CD8-positive, alpha-beta memory T cell (primary cell): ENCODE data around the gene ABCC4. TPM values are rescaled to one million over a fixed set of nuclear protein-coding genes. Genes with fewer than 3 reads are reported as not detected.
"Not testable (repeated sequence)": the region's sequence is repeated elsewhere in the genome, so short reads cannot be mapped to it uniquely, and the experiment has no call there.

Experiments used
- CTCF ChIA-PET: fragments of 350-600 bp; sonication (Branson Sonifier 250); formaldehyde crosslinking; loops from one replicate; lab custom pipeline; 2021; ENCODE audit warnings: antibody characterized with exemption; lab: Charles Lee
- POLR2A ChIA-PET: fragments of 350-600 bp; sonication (Branson Sonifier 250); formaldehyde crosslinking; loops from one replicate; lab custom pipeline; 2021; ENCODE audit warnings: antibody characterized with exemption; lab: Charles Lee
- DNase-seq, 5 donors: peaks; one replicate each; pipeline versions ENCODE4 v3.0.0 to v3.0.0-alpha.2; 2020 to 2022; ENCODE audit warnings: mixed read lengths in 1 of 5
- H3K27ac ChIP-seq: one replicate; pipeline ENCODE4 v1.7.0; 2013; ENCODE audit warnings: low read depth, mild to moderate bottlenecking, low read length, moderate library complexity
- H3K27me3 ChIP-seq: 2 replicates; pipeline ENCODE4 v1.7.0; 2013; ENCODE audit warnings: low read length, mild to moderate bottlenecking; ENCODE audit not compliant: insufficient read depth, poor library complexity, severe bottlenecking
- H3K36me3 ChIP-seq: 2 replicates; pipeline ENCODE4 v1.7.0; 2013; ENCODE audit warnings: mild to moderate bottlenecking, low read length, moderate library complexity; ENCODE audit not compliant: insufficient read depth
- H3K4me1 ChIP-seq: 2 replicates; pipeline ENCODE4 v1.7.0; 2013; ENCODE audit warnings: mild to moderate bottlenecking, low read length, moderate library complexity; ENCODE audit not compliant: insufficient read depth
- H3K4me3 ChIP-seq: 2 replicates; pipeline ENCODE4 v1.7.0; 2013; ENCODE audit warnings: mild to moderate bottlenecking, low read length
- H3K9me3 ChIP-seq: 2 replicates; pipeline ENCODE4 v1.7.0; 2013; ENCODE audit warnings: mild to moderate bottlenecking, low read length
- H3K27ac Mint-ChIP-seq, 8 donors: one replicate each; pipeline ENCODE4 v1.8.0; 2020 to 2021; ENCODE audit warnings: mixed read lengths in 8 of 8, mild to moderate bottlenecking in 6 of 8, inconsistent platforms in 3 of 8, moderate library complexity in 3 of 8
- H3K27me3 Mint-ChIP-seq, 2 donors: one replicate each; pipeline ENCODE4 v1.8.0; 2020 to 2021; ENCODE audit warnings: mixed read lengths in 2 of 2, mild to moderate bottlenecking in 1 of 2, moderate library complexity in 1 of 2
- H3K36me3 Mint-ChIP-seq, 3 donors: one replicate each; pipeline ENCODE4 v1.8.0; 2020 to 2021; ENCODE audit warnings: mixed read lengths in 3 of 3, inconsistent platforms in 1 of 3, mild to moderate bottlenecking in 1 of 3
- H3K4me1 Mint-ChIP-seq, 3 donors: one replicate each; pipeline ENCODE4 v1.8.0; 2020 to 2021; ENCODE audit warnings: mixed read lengths in 3 of 3, inconsistent platforms in 1 of 3, mild to moderate bottlenecking in 1 of 3
- H3K4me3 Mint-ChIP-seq, 7 donors: one replicate each; pipeline ENCODE4 v1.8.0; 2020 to 2021; ENCODE audit warnings: mixed read lengths in 7 of 7, mild to moderate bottlenecking in 6 of 7, moderate library complexity in 4 of 7, inconsistent platforms in 2 of 7
- H3K9me3 Mint-ChIP-seq, 5 donors: one replicate each; pipeline ENCODE4 v1.8.0; 2020 to 2022; ENCODE audit warnings: mixed read lengths in 5 of 5, mild to moderate bottlenecking in 3 of 5, moderate library complexity in 2 of 5, inconsistent platforms in 1 of 5
- polyA plus RNA-seq: library from polyadenylated mRNA; unstranded; fragments of 300-500 nt; fragmentation: Illumina TruSeq; gene quantifications from one replicate; pipeline ENCODE4 v1.2.3, GENCODE V29; 2021
- total RNA-seq, 2 experiments: library from RNA; stranded (reverse); gene quantifications; one replicate each; pipeline ENCODE4 v1.2.3, GENCODE V29; 2021

The ABCC4 gene
- total and polyA plus RNA-seq, 3 experiments from 2014 or later: 3.0 to 12.5 (median 11.2) TPM

GRCh38 chr13:95201814-95202651, 99.2 kb downstream of the ABCC4 start:
- Histone ChIP-seq H3K27me3 (no peaks in the 10 kb centered on the region), H3K4me3 (no peak overlapping the region), H3K9me3 (no peaks in the 10 kb centered on the region), H3K4me1 (no peaks in the 10 kb centered on the region), H3K36me3 (no peaks in the 10 kb centered on the region), H3K27ac (no peak overlapping the region)
- Mint-ChIP-seq H3K27ac (peak overlapping the region in 1 of 8 donors; percentile 48), H3K4me1 (peaks cover 0 to 2% (median 0%) of the 10 kb centered on the region in 3 donors), H3K36me3 (peaks cover 27 to 58% (median 29%) of the 10 kb centered on the region in 3 donors), H3K9me3 (peaks cover 0 to 3% (median 0%) of the 10 kb centered on the region in 5 donors), H3K4me3 (no peak overlapping the region), H3K27me3 (no peaks in the 10 kb centered on the region)
- no peak for DNase-seq
- ChIA-PET CTCF (interaction anchor here (0.5 kb wide), 1 partner anchor 13 kb away, joined by 3 read pairs; no protein-coding TSS in a partner anchor), POLR2A (no interaction called here)

- H3K27me3 ChIP-seq, H3K36me3 ChIP-seq, H3K4me1 ChIP-seq, H3K27ac Mint-ChIP-seq, H3K9me3 Mint-ChIP-seq, CTCF ChIA-PET, H3K27ac ChIP-seq, POLR2A ChIA-PET, DNase-seq, H3K4me3 Mint-ChIP-seq, H3K4me3 ChIP-seq, H3K4me1 Mint-ChIP-seq, H3K9me3 ChIP-seq, H3K27me3 Mint-ChIP-seq: not testable (repeated sequence)
- peaks cover 25 to 47% (median 30%) of the 10 kb centered on the region in 3 donors for H3K36me3 Mint-ChIP-seq
Observed at GRCh38 chr13:95200386-95200957, 100.8 kb downstream of the ABCC4 start.

GRCh38 chr13:95199896-95200295, 101.4 kb downstream of the ABCC4 start:
- no peak overlapping the region for H3K4me3 ChIP-seq
- Mint-ChIP-seq H3K4me3 (no peak overlapping the region), H3K4me1 (peaks cover 0 to 6% (median 0%) of the 10 kb centered on the region in 3 donors), H3K9me3 (peaks cover 0 to 3% (median 0%) of the 10 kb centered on the region in 5 donors), H3K27ac (no peak overlapping the region), H3K27me3 (no peaks in the 10 kb centered on the region), H3K36me3 (peaks cover 25 to 43% (median 30%) of the 10 kb centered on the region in 3 donors)
- ChIA-PET CTCF (no interaction called here), POLR2A (no interaction called here)
- H3K36me3 ChIP-seq: no peaks in the 10 kb centered on the region
- H3K27me3 ChIP-seq: no peaks in the 10 kb centered on the region
- no peak for DNase-seq
- H3K4me1 ChIP-seq: no peaks in the 10 kb centered on the region
- H3K9me3 ChIP-seq: no peaks in the 10 kb centered on the region
- no peak overlapping the region for H3K27ac ChIP-seq

GRCh38 chr13:95198606-95199005, 102.6 kb downstream of the ABCC4 start:
- H3K4me3 Mint-ChIP-seq, DNase-seq: not testable (repeated sequence)

GRCh38 chr13:95197548-95197947, 103.7 kb downstream of the ABCC4 start:
- no peak overlapping the region for H3K27ac ChIP-seq
- Mint-ChIP-seq H3K27ac (no peak overlapping the region), H3K36me3 (peaks cover 26 to 45% (median 30%) of the 10 kb centered on the region in 3 donors), H3K27me3 (no peaks in the 10 kb centered on the region), H3K9me3 (peaks cover 0 to 3% (median 0%) of the 10 kb centered on the region in 5 donors), H3K4me3 (no peak overlapping the region), H3K4me1 (peaks cover 0 to 6% (median 0%) of the 10 kb centered on the region in 3 donors)
- POLR2A ChIA-PET: no interaction called here
- no peaks in the 10 kb centered on the region for H3K9me3 ChIP-seq
- CTCF ChIA-PET: interaction anchor here (0.8 to 1.5 kb wide), 3 partner anchors 9 to 207 kb away, joined by 3 to 4 read pairs (median 4); no protein-coding TSS in a partner anchor
- no peaks in the 10 kb centered on the region for H3K36me3 ChIP-seq
- H3K27me3 ChIP-seq: no peaks in the 10 kb centered on the region
- H3K4me3 ChIP-seq: no peak overlapping the region
- no peak for DNase-seq
- no peaks in the 10 kb centered on the region for H3K4me1 ChIP-seq

More at GRCh38 chr13:95198606-95199005, 102.6 kb downstream of the ABCC4 start:
- H3K4me3 ChIP-seq, H3K4me1 ChIP-seq, H3K9me3 ChIP-seq, H3K27me3 Mint-ChIP-seq, H3K27ac ChIP-seq, H3K9me3 Mint-ChIP-seq, CTCF ChIA-PET, POLR2A ChIA-PET, H3K27me3 ChIP-seq, H3K36me3 ChIP-seq, H3K4me1 Mint-ChIP-seq: not testable (repeated sequence)
- peak overlapping the region in 1 of 8 donors; percentile 36 for H3K27ac Mint-ChIP-seq
- peaks cover 26 to 44% (median 30%) of the 10 kb centered on the region in 3 donors for H3K36me3 Mint-ChIP-seq

- Histone ChIP-seq H3K9me3 (no peaks in the 10 kb centered on the region), H3K27me3 (no peaks in the 10 kb centered on the region)
- POLR2A ChIA-PET: no interaction called here
Observed at GRCh38 chr13:95195146-95195545, 106.1 kb downstream of the ABCC4 start.

GRCh38 chr13:95193509-95194230, 107.6 kb downstream of the ABCC4 start:
- H3K27me3 ChIP-seq: no peaks in the 10 kb centered on the region
- Mint-ChIP-seq H3K36me3 (peaks cover 9 to 20% (median 14%) of the 10 kb centered on the region in 3 donors), H3K4me1 (peaks cover 3 to 11% (median 7%) of the 10 kb centered on the region in 3 donors), H3K27me3 (no peaks in the 10 kb centered on the region), H3K9me3 (peaks cover 0 to 2% (median 0%) of the 10 kb centered on the region in 5 donors), H3K4me3 (no peak overlapping the region), H3K27ac (no peak overlapping the region)
- CTCF ChIA-PET: interaction anchor here (1.2 to 7.4 kb wide), 5 partner anchors 11 to 284 kb away, joined by 3 to 124 read pairs (median 3); no protein-coding TSS in a partner anchor
- no peak for DNase-seq
- no peaks in the 10 kb centered on the region for H3K36me3 ChIP-seq
- H3K4me3 ChIP-seq: no peak overlapping the region
- no peaks in the 10 kb centered on the region for H3K9me3 ChIP-seq
- H3K4me1 ChIP-seq: no peaks in the 10 kb centered on the region
- H3K27ac ChIP-seq: no peak overlapping the region
- POLR2A ChIA-PET: no interaction called here

More at GRCh38 chr13:95195146-95195545, 106.1 kb downstream of the ABCC4 start:
- Histone ChIP-seq H3K4me3 (no peak overlapping the region), H3K4me1 (no peaks in the 10 kb centered on the region), H3K36me3 (no peaks in the 10 kb centered on the region), H3K27ac (no peak overlapping the region)
- Mint-ChIP-seq H3K4me3 (no peak overlapping the region), H3K9me3 (peaks cover 0 to 3% (median 0%) of the 10 kb centered on the region in 5 donors), H3K36me3 (peaks cover 19 to 33% (median 29%) of the 10 kb centered on the region in 3 donors), H3K27ac (no peak overlapping the region), H3K27me3 (no peaks in the 10 kb centered on the region), H3K4me1 (peaks cover 0 to 6% (median 0%) of the 10 kb centered on the region in 3 donors)
- CTCF ChIA-PET: no interaction called here
- no peak for DNase-seq
